Tibial artery (tissue), 4 donors: ENCODE results near the gene SORCS2.

Experiments
- DNase-seq, 2 donors: peaks; one replicate each; pipeline ENCODE4 v3.0.0-alpha.2; 2019
- H3K27ac ChIP-seq, 2 donors: fragments of 200-600 bp; sonication (generic) in 1 of 2; 1 replicate in 1 of 2; 2 replicates in 1 of 2; pipeline ENCODE4 v1.5.1; 2018 to 2019; ENCODE audit warnings: mild to moderate bottlenecking in 1 of 2
- H3K27me3 ChIP-seq, 2 donors: fragments of 200-600 bp; sonication (generic) in 1 of 2; one replicate each; pipeline versions ENCODE4 v1.5.1 to v1.6.0; 2016 to 2019
- H3K36me3 ChIP-seq, 3 donors: fragments of 200-600 bp; sonication (generic) in 2 of 3; one replicate each; pipeline ENCODE4 v1.5.1; 2016 to 2019; ENCODE audit warnings: mild to moderate bottlenecking in 2 of 3
- H3K4me1 ChIP-seq, 4 donors: fragments of 200-600 bp; sonication (generic) in 2 of 4; 1 replicate in 3 of 4; 2 replicates in 1 of 4; pipeline ENCODE4 v1.5.1; 2016 to 2019
- H3K4me3 ChIP-seq, 2 donors: fragments of 200-600 bp; sonication (generic) in 1 of 2; 1 replicate in 1 of 2; 2 replicates in 1 of 2; pipeline ENCODE4 v1.5.1; 2018 to 2019; ENCODE audit warnings: mild to moderate bottlenecking in 2 of 2
- H3K9me3 ChIP-seq, 3 donors: fragments of 200-600 bp; sonication (generic) in 1 of 3; one replicate each; pipeline ENCODE4 v1.5.1; 2016 to 2019
- intact Hi-C: fragments of 100-400 bp; cut with DNase I; formaldehyde crosslinking; loops from one replicate; pipeline ENCODE4 v1.15.0; 2023; ENCODE audit warnings: low total_unique reads
- TF ChIP-seq, protein P1 (sequence below), 2 experiments: fragments of 200-600 bp in 1 of 2; fragments of 450-650 bp in 1 of 2; IDR thresholded peaks; one replicate each; pipeline ENCODE4 v1.5.1; 2017 to 2019; ENCODE audit warnings: antibody characterized with exemption in 2 of 2, mild to moderate bottlenecking in 1 of 2, moderate library complexity in 1 of 2

The SORCS2 gene

DNA sequence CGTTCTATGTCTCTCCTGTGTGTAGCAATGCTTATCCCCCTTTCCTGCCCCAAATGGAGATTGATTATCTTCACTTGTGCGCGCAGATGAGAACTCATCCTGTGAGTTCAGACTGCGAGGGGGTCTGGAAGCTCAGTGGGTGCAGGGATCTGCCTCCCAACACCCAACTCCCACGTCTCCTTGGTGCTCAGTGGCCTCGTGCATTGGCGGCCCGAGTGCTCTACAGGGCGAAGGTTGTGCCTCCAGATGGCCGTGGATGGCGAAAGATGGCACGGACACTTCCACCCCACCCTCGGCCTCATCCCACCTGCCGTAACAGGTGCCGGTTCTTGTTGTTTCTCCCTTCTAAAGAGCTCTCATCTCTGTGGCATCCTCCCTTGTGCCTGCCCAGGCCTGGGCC, 45.1 kb upstream of the SORCS2 start:
- no peak for DNase-seq
- TF ChIP-seq, protein P1, sequence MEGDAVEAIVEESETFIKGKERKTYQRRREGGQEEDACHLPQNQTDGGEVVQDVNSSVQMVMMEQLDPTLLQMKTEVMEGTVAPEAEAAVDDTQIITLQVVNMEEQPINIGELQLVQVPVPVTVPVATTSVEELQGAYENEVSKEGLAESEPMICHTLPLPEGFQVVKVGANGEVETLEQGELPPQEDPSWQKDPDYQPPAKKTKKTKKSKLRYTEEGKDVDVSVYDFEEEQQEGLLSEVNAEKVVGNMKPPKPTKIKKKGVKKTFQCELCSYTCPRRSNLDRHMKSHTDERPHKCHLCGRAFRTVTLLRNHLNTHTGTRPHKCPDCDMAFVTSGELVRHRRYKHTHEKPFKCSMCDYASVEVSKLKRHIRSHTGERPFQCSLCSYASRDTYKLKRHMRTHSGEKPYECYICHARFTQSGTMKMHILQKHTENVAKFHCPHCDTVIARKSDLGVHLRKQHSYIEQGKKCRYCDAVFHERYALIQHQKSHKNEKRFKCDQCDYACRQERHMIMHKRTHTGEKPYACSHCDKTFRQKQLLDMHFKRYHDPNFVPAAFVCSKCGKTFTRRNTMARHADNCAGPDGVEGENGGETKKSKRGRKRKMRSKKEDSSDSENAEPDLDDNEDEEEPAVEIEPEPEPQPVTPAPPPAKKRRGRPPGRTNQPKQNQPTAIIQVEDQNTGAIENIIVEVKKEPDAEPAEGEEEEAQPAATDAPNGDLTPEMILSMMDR (IDR thresholded peaks at IDR 0.05) = no peak
- no peaks in the 10 kb centered on the region for H3K9me3 ChIP-seq
- intact Hi-C loops = no loop called here
- H3K27me3 ChIP-seq = peaks cover 0 to 18% of the 10 kb centered on the region in 2 donors
- no peak overlapping the region for H3K27ac ChIP-seq
- H3K36me3 ChIP-seq = no peaks in the 10 kb centered on the region
- H3K4me3 ChIP-seq = no peak overlapping the region
- H3K4me1 ChIP-seq = no peaks in the 10 kb centered on the region

DNA sequence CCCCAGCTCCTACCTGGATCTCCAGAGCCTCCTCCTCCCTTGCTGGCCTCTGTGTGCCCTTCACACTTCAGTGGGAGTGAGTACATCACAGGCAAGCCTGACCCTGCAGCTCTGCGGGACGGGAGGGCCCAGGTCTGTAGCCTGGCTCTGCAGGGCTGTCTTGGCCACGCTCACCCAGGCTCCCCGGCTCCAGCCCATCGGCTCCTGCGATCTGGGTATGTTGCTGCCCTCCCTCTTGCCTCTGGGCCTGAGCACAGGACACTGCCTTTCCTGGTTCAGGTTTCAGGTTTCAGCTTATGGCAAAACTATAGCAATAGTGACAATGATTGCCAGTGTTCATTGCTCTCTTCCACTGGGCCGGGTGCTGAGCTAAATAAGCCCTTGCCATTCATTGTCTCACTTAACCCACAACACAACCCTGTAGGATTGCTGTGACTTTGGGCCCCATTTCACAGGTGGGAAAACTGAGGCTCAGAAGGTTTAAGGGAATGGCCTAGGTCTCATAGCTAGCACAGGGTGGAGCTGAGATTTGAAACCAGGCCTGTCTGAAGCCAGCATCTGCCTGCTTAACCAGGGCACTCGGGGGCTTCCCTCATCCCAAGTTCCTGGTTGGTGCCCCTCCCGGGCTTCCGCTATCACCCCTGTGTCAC, 44.6 kb upstream of the SORCS2 start:
- Histone ChIP-seq H3K27ac (no peak overlapping the region), H3K9me3 (no peaks in the 10 kb centered on the region), H3K36me3 (no peaks in the 10 kb centered on the region), H3K4me3 (no peak overlapping the region), H3K4me1 (no peaks in the 10 kb centered on the region), H3K27me3 (peaks cover 0 to 18% of the 10 kb centered on the region in 2 donors)
- TF ChIP-seq, protein P1 (IDR thresholded peaks at IDR 0.05) = no peak
- DNase-seq = no peak
- intact Hi-C loops = no loop called here

DNA sequence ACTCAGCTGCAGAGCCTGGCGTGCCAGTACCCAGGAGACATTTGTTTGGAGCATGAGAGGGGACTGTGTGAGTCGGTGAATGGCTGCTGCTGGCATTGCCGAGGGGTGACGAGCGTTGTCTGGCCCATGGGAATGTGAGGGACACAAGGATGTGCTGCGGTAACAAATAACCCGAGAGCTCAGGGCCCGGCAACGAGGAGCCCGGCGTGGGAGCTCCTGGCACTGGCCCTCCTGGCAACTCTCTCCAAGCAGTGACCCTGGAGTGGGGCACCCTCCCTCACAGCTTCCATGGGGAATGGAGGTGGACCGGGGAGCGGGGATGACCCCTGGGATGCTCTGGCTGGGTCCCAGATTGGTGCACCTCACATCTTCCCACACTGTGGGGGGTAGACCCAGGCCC, 44.0 kb upstream of the SORCS2 start:
- no peak for DNase-seq
- Histone ChIP-seq H3K27ac (no peak overlapping the region), H3K27me3 (peaks cover 0 to 18% of the 10 kb centered on the region in 2 donors), H3K9me3 (no peaks in the 10 kb centered on the region), H3K4me3 (no peak overlapping the region), H3K4me1 (no peaks in the 10 kb centered on the region), H3K36me3 (no peaks in the 10 kb centered on the region)
- TF ChIP-seq, protein P1 (IDR thresholded peaks at IDR 0.05) = no peak
- intact Hi-C loops = no loop called here

DNA sequence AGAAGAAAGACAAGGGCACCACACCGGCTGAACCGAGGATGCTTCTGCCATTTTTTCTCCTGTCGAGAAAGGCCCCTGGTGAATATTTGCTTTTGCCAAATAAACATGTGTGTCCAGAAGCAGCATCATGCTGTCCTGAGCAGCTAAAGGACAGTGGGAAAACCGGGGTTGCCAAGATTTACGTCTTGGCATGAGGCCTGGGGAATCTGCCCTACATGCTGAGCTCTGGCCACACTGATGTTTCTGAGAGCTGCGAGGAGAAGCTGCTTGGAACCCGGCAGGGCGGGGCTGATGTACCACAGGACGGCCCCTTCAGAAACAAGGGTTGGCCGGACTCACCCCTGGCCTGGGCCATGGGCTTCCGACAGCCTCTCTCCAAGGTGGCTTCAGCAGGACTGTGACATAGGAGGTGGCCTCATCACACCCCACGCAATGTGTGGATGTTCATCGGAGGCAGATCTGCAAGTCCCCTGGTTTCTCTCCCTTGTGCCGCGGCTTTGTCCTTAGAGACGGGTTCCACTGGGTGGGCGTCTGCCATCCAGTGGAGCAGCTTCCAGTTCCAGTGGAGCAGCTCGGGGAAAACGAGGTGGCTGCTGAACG, 42.2 kb upstream of the SORCS2 start:
- no peaks in the 10 kb centered on the region for H3K36me3 ChIP-seq
- no peaks in the 10 kb centered on the region for H3K4me1 ChIP-seq
- DNase-seq = no peak
- H3K27me3 ChIP-seq = peaks cover 0 to 18% of the 10 kb centered on the region in 2 donors
- no peak overlapping the region for H3K27ac ChIP-seq
- TF ChIP-seq, protein P1 (IDR thresholded peaks at IDR 0.05) = no peak
- no peak overlapping the region for H3K4me3 ChIP-seq
- intact Hi-C loops = no loop called here
- no peaks in the 10 kb centered on the region for H3K9me3 ChIP-seq

DNA sequence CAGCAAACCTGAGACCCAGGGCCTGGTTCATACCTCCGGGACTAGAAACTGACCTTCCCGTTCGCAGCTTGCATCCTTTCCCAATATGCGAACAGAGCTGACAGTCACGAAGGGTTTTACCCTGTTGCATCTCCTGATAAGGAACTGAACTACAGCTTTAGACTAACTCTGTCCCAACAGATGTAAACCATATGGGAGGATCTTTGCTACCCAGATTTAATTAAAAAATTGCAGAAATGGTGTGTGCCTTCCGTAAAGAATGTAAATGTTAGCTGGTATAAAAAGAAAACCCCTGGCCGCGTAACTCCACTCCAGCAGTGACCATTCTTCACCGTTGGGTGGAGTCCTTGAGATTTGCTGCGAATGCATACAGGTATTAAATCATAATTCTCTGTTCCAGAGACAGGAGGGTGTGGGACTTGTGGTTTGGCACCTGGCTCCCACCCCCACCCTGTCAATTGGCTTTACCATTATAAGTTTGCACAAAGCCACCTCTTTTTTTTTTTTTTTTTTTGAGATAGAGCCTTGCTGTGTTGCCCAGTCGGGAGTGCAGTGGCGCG, 40.6 kb upstream of the SORCS2 start:
- H3K27ac ChIP-seq = no peak overlapping the region
- H3K36me3 ChIP-seq = no peaks in the 10 kb centered on the region
- TF ChIP-seq, protein P1 (IDR thresholded peaks at IDR 0.05) = no peak
- no peaks in the 10 kb centered on the region for H3K4me1 ChIP-seq
- no peak for DNase-seq
- peaks cover 0 to 15% of the 10 kb centered on the region in 2 donors for H3K27me3 ChIP-seq
- H3K9me3 ChIP-seq = no peaks in the 10 kb centered on the region
- H3K4me3 ChIP-seq = no peak overlapping the region
- intact Hi-C loops = no loop called here
